Endothelial cell of umbilical vein (primary cell): ENCODE measurements around the gene COX14. TPM values are rescaled to one million over a fixed set of nuclear protein-coding genes. Genes with fewer than 3 reads are reported as not detected.

ENCODE experiments used
- BruUV-seq: library from RNA; stranded (reverse); fragments of 400-500 nt; replicated peaks from 2 replicates; lab custom pipeline; 2021; lab: Mats Ljungman, UMichigan
- CTCF ChIA-PET: fragments of 300-600, 350-600 bp; sonication (Branson Sonifier 250); formaldehyde crosslinking; loops from one replicate; lab custom pipeline; 2021; ENCODE audit warnings: antibody characterized with exemption, inconsistent platforms; lab: Charles Lee
- POLR2A ChIA-PET: fragments of 300-600, 350-600 bp; sonication (Branson Sonifier 250); formaldehyde crosslinking; loops from one replicate; lab custom pipeline; 2021; ENCODE audit warnings: antibody characterized with exemption, inconsistent platforms; lab: Charles Lee
- DNase-seq: peaks from one replicate; pipeline ENCODE4 v3.0.0-alpha.2; 2011; ENCODE audit warnings: low read depth, low spot score
- FAIRE-seq: peaks from 2 replicates; lab custom pipeline; 2011; peaks lifted over from hg19 to GRCh38; lab: Jason Lieb, UNC
- H2AFZ ChIP-seq: 2 replicates; pipeline ENCODE4 v1.6.0; 2012; ENCODE audit warnings: low read depth, low read length, control low read depth, inconsistent platforms
- H3K27ac ChIP-seq: 2 replicates; pipeline ENCODE4 v1.5.1; 2011; ENCODE audit warnings: low read depth, mild to moderate bottlenecking, control low read depth, low read length, moderate library complexity; ENCODE audit not compliant: insufficient read depth
- H3K27me3 ChIP-seq, 2 experiments: 2 replicates each; pipeline versions ENCODE4 v1.6.0 to v1.6.1; 2011; ENCODE audit warnings: low read length in 2 of 2, mixed read lengths in 1 of 2; ENCODE audit not compliant: control insufficient read depth in 2 of 2, insufficient read depth in 2 of 2
- H3K36me3 ChIP-seq, 2 experiments: 2 replicates in 1 of 2; 3 replicates in 1 of 2; pipeline ENCODE4 v1.5.1; 2011; ENCODE audit warnings: low read length in 2 of 2, mild to moderate bottlenecking in 1 of 2, moderate library complexity in 1 of 2; ENCODE audit not compliant: control insufficient read depth in 2 of 2, insufficient read depth in 2 of 2; ENCODE audit errors: extremely low read depth in 1 of 2
- H3K4me1 ChIP-seq: 3 replicates; pipeline ENCODE4 v1.5.1; 2011; ENCODE audit warnings: mild to moderate bottlenecking, low read length; ENCODE audit not compliant: control insufficient read depth, insufficient read depth; ENCODE audit errors: extremely low read depth
- H3K4me2 ChIP-seq: 2 replicates; pipeline ENCODE4 v1.6.1; 2011; ENCODE audit warnings: low read length, control low read depth, mixed read lengths; ENCODE audit not compliant: insufficient read depth
- H3K4me3 ChIP-seq, 3 experiments: fragments of 200-600 bp in 1 of 3; sonication (generic), shearing (Covaris generic) in 1 of 3; replicated peaks in 1 of 3; 2 replicates each; pipeline ENCODE4 v1.5.1; 2011 to 2016; ENCODE audit warnings: control low read depth in 3 of 3, low read length in 3 of 3, mild to moderate bottlenecking in 2 of 3, inconsistent platforms in 1 of 3, low read depth in 1 of 3, moderate library complexity in 1 of 3; ENCODE audit not compliant: insufficient read depth in 1 of 3
- H3K79me2 ChIP-seq: 2 replicates; pipeline ENCODE4 v1.6.0; 2012; ENCODE audit warnings: low read length, inconsistent platforms; ENCODE audit not compliant: control insufficient read depth, insufficient read depth
- H3K9ac ChIP-seq: replicated peaks from 2 replicates; pipeline ENCODE3; 2011; ENCODE audit warnings: low read length, control low read depth; ENCODE audit not compliant: insufficient read depth; ENCODE audit errors: extremely low read depth
- H3K9me1 ChIP-seq: replicated peaks from 3 replicates; pipeline ENCODE4 v1.6.0; 2011; ENCODE audit warnings: mild to moderate bottlenecking, low read length; ENCODE audit not compliant: control insufficient read depth, insufficient read depth; ENCODE audit errors: extremely low read depth
- H3K9me3 ChIP-seq: replicated peaks from 2 replicates; pipeline ENCODE4 v1.5.1; 2012; ENCODE audit warnings: low read length, inconsistent platforms; ENCODE audit not compliant: control insufficient read depth, insufficient read depth
- H4K20me1 ChIP-seq: replicated peaks from 2 replicates; pipeline ENCODE3; 2011; ENCODE audit warnings: mild to moderate bottlenecking, low read length; ENCODE audit not compliant: control insufficient read depth, insufficient read depth; ENCODE audit errors: extremely low read depth
- EZH2 ChIP-seq: IDR thresholded peaks from 2 replicates; pipeline ENCODE4 v1.6.1; 2012; ENCODE audit warnings: borderline replicate concordance, low read depth, mild to moderate bottlenecking, moderate library complexity, low read length, inconsistent platforms; ENCODE audit not compliant: severe bottlenecking
- FOS ChIP-seq: IDR thresholded peaks from 2 replicates; pipeline ENCODE4 v1.6.1; 2011; ENCODE audit warnings: mild to moderate bottlenecking, low read length, moderate library complexity, borderline replicate concordance; ENCODE audit not compliant: insufficient read depth
- GATA2 ChIP-seq: IDR thresholded peaks from 2 replicates; pipeline ENCODE4 v1.7.0; 2011; ENCODE audit warnings: low read depth, mild to moderate bottlenecking, moderate library complexity, mixed read lengths, low read length; ENCODE audit not compliant: insufficient read length, insufficient read depth
- JUN ChIP-seq: IDR thresholded peaks from 2 replicates; pipeline ENCODE4 v1.6.1; 2011; ENCODE audit warnings: borderline replicate concordance, low read depth; ENCODE audit not compliant: insufficient read length, insufficient read depth
- MYC ChIP-seq: IDR thresholded peaks from one replicate; pipeline ENCODE4 v1.6.1; 2011; ENCODE audit warnings: mild to moderate bottlenecking, low read depth, low read length
- POLR2A ChIP-seq: IDR thresholded peaks from 2 replicates; pipeline ENCODE4 v1.6.1; 2012; ENCODE audit warnings: low read depth, mild to moderate bottlenecking, control low read depth, low read length
- POLR2AphosphoS5 ChIP-seq: IDR thresholded peaks from 2 replicates; pipeline ENCODE4 v1.6.1; 2012; ENCODE audit warnings: low read depth, mild to moderate bottlenecking, control low read depth, low read length, moderate library complexity; ENCODE audit not compliant: insufficient read depth
- dilution Hi-C: fragments of 300-500 bp; cut with MboI; formaldehyde crosslinking; loops from one replicate; pipeline ENCODE4 v1.15.0; 2019; ENCODE audit warnings: low sequenced_read_pairs; ENCODE audit not compliant: extremely low pct_ligation_motif_present
- intact Hi-C: fragments of 100-400 bp; cut with micrococcal nuclease; formaldehyde crosslinking; loops from one replicate; pipeline ENCODE4 v1.10.0; 2022
- polyA plus RNA-seq, 4 experiments: library from polyadenylated mRNA; depleted of rRNA in 3 of 4; stranded (reverse) in 3 of 4; unstranded in 1 of 4; fragments of >200 nt; gene quantifications; 2 replicates each; pipeline versions ENCODE4 v1.2.1 to v1.2.3, GENCODE V29; 2011 to 2012; ENCODE audit warnings: missing spikeins in 1 of 4
- total RNA-seq: library from RNA; stranded (reverse); gene quantifications from 2 replicates; pipeline ENCODE4 v1.2.3, GENCODE V29; 2021
- TF ChIP-seq, protein P1 (sequence below): IDR thresholded peaks from 2 replicates; pipeline ENCODE4 v1.6.1; 2011; ENCODE audit not compliant: insufficient read depth, insufficient read length
- TF ChIP-seq, protein P2 (sequence below), 2 donors: IDR thresholded peaks; 1 replicate in 1 of 2; 2 replicates in 1 of 2; pipeline ENCODE4 v1.5.1; 2011; ENCODE audit warnings: low read length in 2 of 2, mild to moderate bottlenecking in 2 of 2, moderate library complexity in 2 of 2, control low read depth in 1 of 2, inconsistent platforms in 1 of 2, low read depth in 1 of 2; ENCODE audit not compliant: insufficient read depth in 1 of 2; ENCODE audit errors: extremely low read depth in 1 of 2

The COX14 gene
- total and polyA plus RNA-seq, 2 donors (not counting 3 experiments of a cell fraction or from before 2014, with no cell fraction given) = 40.3 to 106 TPM

DNA sequence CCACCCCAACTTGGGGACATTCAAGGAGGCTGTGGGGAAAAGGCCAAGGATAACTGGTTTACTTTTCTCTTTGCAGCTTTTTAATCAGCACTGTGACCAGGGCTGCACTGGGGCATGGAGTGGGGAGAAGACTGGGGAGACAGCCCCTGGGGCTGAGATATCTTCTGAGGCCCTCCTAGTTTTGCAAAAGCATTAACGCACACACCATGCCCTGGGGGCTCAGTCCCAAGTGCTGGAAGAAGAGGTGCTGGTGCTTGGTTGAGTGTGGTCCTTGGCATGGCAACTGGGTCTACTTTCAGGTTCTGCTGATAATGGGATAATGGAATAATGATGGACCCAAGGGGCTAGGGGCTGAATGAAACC is 36.2 kb upstream of the COX14 start:
- dilution Hi-C loops (no loop called here), intact Hi-C loops (loop anchor here (1.0 to 5.0 kb wide), 7 partner anchors 10 to 562 kb away; partner anchors contain the start of genes CERS5 and SMARCD1)
- Histone ChIP-seq H3K9me1 (no peaks in the 10 kb centered on the region), H3K36me3 (no peaks in the 10 kb centered on the region), H4K20me1 (no peaks in the 10 kb centered on the region), H3K4me3 (no peak overlapping the region), H3K4me1 (peaks cover 2% of the 10 kb centered on the region), H3K27me3 (no peaks in the 10 kb centered on the region), H3K9ac (no peak overlapping the region), H2AFZ (no peak overlapping the region), H3K9me3 (no peaks in the 10 kb centered on the region), H3K79me2 (no peaks in the 10 kb centered on the region), H3K27ac (no peak overlapping the region), H3K4me2 (no peak overlapping the region)
- POLR2A ChIA-PET = no interaction called here
- DNase-seq (no peak), FAIRE-seq (no peak)
- no peak for TF ChIP-seq MYC
- no peak for TF ChIP-seq POLR2AphosphoS5
- no peak for TF ChIP-seq JUN
- TF ChIP-seq POLR2A = no peak
- TF ChIP-seq, protein P1, sequence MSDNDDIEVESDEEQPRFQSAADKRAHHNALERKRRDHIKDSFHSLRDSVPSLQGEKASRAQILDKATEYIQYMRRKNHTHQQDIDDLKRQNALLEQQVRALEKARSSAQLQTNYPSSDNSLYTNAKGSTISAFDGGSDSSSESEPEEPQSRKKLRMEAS = no peak
- TF ChIP-seq, protein P2, sequence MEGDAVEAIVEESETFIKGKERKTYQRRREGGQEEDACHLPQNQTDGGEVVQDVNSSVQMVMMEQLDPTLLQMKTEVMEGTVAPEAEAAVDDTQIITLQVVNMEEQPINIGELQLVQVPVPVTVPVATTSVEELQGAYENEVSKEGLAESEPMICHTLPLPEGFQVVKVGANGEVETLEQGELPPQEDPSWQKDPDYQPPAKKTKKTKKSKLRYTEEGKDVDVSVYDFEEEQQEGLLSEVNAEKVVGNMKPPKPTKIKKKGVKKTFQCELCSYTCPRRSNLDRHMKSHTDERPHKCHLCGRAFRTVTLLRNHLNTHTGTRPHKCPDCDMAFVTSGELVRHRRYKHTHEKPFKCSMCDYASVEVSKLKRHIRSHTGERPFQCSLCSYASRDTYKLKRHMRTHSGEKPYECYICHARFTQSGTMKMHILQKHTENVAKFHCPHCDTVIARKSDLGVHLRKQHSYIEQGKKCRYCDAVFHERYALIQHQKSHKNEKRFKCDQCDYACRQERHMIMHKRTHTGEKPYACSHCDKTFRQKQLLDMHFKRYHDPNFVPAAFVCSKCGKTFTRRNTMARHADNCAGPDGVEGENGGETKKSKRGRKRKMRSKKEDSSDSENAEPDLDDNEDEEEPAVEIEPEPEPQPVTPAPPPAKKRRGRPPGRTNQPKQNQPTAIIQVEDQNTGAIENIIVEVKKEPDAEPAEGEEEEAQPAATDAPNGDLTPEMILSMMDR (IDR thresholded peaks at IDR 0.05; ENCODE audit: extremely low read depth in 1 of 2, insufficient read depth in 1 of 2, low read depth in 1 of 2, low read length in 2 of 2) = no peak
- no peak for TF ChIP-seq FOS
- TF ChIP-seq GATA2 = no peak
- no peak for TF ChIP-seq EZH2
- BruUV-seq = no TSS peak
- CTCF ChIA-PET = interaction anchor here (1.5 to 4.3 kb wide), 4 partner anchors 9 to 239 kb away, joined by 5 to 87 read pairs (median 21); partner anchors contain the start of genes COX14 and SMARCD1
